Osteoblast (primary cell): ENCODE data around the gene INPP5A. TPM values are rescaled to one million over a fixed set of nuclear protein-coding genes. Genes with fewer than 3 reads are reported as not detected.

Source experiments
- DNase-seq: peaks from one replicate; pipeline ENCODE4 v3.0.0; 2011; ENCODE audit warnings: low spot score, mixed read lengths; ENCODE audit not compliant: insufficient read length; ENCODE audit errors: missing footprints
- H2AFZ ChIP-seq: 2 replicates; pipeline ENCODE4 v1.6.0; 2011; ENCODE audit warnings: mild to moderate bottlenecking, low read length
- H3K27ac ChIP-seq: 2 replicates; pipeline ENCODE4 v1.5.1; 2011; ENCODE audit warnings: mild to moderate bottlenecking, low read depth, low read length, moderate library complexity
- H3K27me3 ChIP-seq: 2 replicates; pipeline ENCODE4 v1.6.0; 2012; ENCODE audit warnings: mild to moderate bottlenecking, control low read depth, inconsistent platforms, low read length, moderate library complexity; ENCODE audit not compliant: insufficient read depth
- H3K36me3 ChIP-seq: 2 replicates; pipeline ENCODE4 v1.5.1; 2011; ENCODE audit warnings: mild to moderate bottlenecking, low read length, control low read depth, moderate library complexity; ENCODE audit not compliant: insufficient read depth
- H3K4me1 ChIP-seq: 2 replicates; pipeline ENCODE4 v1.5.1; 2011; ENCODE audit warnings: mild to moderate bottlenecking, low read length, control low read depth, moderate library complexity; ENCODE audit not compliant: insufficient read depth
- H3K4me2 ChIP-seq: 2 replicates; pipeline ENCODE4 v1.6.0; 2011; ENCODE audit warnings: mild to moderate bottlenecking, low read length; ENCODE audit not compliant: insufficient read depth
- H3K4me3 ChIP-seq: fragments of 200-600 bp; sonication (generic); 3 replicates; pipeline ENCODE4 v1.5.1; 2012; ENCODE audit warnings: mild to moderate bottlenecking, low read length, inconsistent platforms; ENCODE audit not compliant: insufficient read depth
- H3K79me2 ChIP-seq: 2 replicates; pipeline ENCODE4 v1.6.0; 2012; ENCODE audit warnings: mild to moderate bottlenecking, low read length, control low read depth, inconsistent platforms; ENCODE audit not compliant: insufficient read depth
- H3K9me3 ChIP-seq: 2 replicates; pipeline ENCODE4 v1.5.1; 2011; ENCODE audit warnings: low read depth, low read length, control low read depth
- H4K20me1 ChIP-seq: 2 replicates; pipeline ENCODE4 v1.6.0; 2012; ENCODE audit warnings: mild to moderate bottlenecking, low read length, control low read depth; ENCODE audit not compliant: insufficient read depth
- total RNA-seq: library from RNA; depleted of rRNA; stranded (reverse); fragments of >200 nt; gene quantifications from 2 replicates; pipeline ENCODE4 v1.2.3, GENCODE V29; 2012
- TF ChIP-seq, protein P1 (sequence below): IDR thresholded peaks from 2 replicates; pipeline ENCODE4 v1.5.1; 2011; ENCODE audit warnings: mild to moderate bottlenecking, low read depth, low read length, moderate library complexity; ENCODE audit errors: extremely low read depth

The INPP5A gene
- total RNA-seq, 1 donor = 22.8 TPM

DNA sequence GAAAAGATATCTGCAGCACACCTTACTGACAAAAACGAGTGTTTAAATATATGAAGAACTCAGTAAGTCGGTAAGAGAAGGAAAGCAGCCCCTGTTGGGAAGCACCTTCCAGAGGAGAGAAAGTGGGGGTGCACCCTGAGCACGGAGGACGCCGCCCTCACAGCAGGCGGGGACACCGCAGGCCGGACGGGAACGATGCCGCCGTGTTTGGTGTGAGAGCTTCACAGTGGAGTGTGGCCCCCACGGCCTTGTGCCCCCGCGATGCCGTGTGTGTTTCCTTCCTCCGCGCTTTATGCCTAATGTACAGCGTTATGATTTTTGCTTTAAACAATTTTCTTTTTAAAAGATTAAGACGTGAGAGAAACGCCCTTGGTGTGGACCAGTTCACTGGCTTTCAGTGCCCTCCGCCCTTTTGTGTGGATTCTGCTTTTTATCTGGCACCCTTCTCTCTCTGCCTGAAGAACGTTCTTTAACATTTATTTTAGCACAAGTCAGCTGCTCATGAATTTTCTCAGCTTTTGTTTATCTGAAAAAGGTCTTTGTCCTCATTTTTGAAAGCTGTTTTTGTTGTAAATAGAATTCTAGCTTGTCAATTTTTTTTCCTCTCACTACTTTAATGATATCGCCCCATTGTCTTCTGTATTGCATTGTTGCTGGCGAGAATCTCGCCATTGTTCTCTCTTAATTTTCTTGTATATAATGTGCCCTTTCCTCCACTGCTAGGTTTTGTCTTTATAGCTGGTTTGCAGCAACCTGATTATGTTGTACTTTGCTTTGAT, 110.7 kb downstream of the INPP5A start:
- no peaks in the 10 kb centered on the region for H3K36me3 ChIP-seq
- H3K27ac ChIP-seq = no peak overlapping the region
- TF ChIP-seq, protein P1, sequence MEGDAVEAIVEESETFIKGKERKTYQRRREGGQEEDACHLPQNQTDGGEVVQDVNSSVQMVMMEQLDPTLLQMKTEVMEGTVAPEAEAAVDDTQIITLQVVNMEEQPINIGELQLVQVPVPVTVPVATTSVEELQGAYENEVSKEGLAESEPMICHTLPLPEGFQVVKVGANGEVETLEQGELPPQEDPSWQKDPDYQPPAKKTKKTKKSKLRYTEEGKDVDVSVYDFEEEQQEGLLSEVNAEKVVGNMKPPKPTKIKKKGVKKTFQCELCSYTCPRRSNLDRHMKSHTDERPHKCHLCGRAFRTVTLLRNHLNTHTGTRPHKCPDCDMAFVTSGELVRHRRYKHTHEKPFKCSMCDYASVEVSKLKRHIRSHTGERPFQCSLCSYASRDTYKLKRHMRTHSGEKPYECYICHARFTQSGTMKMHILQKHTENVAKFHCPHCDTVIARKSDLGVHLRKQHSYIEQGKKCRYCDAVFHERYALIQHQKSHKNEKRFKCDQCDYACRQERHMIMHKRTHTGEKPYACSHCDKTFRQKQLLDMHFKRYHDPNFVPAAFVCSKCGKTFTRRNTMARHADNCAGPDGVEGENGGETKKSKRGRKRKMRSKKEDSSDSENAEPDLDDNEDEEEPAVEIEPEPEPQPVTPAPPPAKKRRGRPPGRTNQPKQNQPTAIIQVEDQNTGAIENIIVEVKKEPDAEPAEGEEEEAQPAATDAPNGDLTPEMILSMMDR = no peak
- H3K4me1 ChIP-seq = no peaks in the 10 kb centered on the region
- no peak overlapping the region for H2AFZ ChIP-seq
- H3K27me3 ChIP-seq = no peaks in the 10 kb centered on the region
- no peaks in the 10 kb centered on the region for H3K9me3 ChIP-seq
- peaks cover 2% of the 10 kb centered on the region for H3K79me2 ChIP-seq
- H3K4me2 ChIP-seq = no peak overlapping the region
- no peak overlapping the region for H3K4me3 ChIP-seq
- H4K20me1 ChIP-seq = peaks cover 20% of the 10 kb centered on the region
- peak; percentile 54 for DNase-seq

DNA sequence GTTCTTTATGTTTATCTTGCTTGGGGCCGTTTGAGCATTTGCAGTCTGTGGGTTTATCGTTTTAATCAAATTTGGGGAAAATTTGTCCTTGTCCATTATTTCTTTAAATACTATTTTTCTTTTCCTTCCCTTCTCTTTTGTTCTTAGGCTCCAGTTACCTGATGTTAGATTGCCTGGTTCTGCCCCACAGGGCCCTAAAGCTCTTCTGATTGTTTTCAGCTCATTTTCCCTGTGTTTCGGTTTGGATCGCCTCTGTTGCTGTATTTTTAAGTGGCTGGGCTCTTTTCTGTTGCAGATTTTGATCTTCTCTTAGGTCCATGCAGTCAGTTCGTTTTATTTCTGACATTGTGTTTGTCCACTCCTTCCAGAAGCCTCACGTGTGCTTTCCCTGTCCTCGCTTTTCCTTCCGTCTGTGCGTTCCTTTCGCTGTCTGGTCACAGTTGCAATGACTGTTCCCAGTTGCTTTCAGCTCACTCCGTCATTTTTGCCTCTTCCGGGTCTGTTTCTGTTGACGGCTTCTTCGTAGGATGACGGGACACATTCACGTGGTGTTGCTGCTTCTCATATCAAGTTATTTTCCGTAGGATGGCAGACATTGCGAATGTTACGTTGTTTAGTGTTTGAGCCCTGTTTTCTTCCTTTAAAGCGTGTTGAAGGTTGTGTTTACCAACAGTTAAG, 111.4 kb downstream of the INPP5A start:
- TF ChIP-seq, protein P1 = no peak
- Histone ChIP-seq H3K79me2 (peaks cover 2% of the 10 kb centered on the region), H3K36me3 (no peaks in the 10 kb centered on the region), H3K4me2 (no peak overlapping the region), H3K9me3 (no peaks in the 10 kb centered on the region), H3K4me3 (no peak overlapping the region), H3K27me3 (no peaks in the 10 kb centered on the region), H4K20me1 (peaks cover 16% of the 10 kb centered on the region), H3K27ac (no peak overlapping the region), H3K4me1 (no peaks in the 10 kb centered on the region), H2AFZ (no peak overlapping the region)
- DNase-seq = no peak

DNA sequence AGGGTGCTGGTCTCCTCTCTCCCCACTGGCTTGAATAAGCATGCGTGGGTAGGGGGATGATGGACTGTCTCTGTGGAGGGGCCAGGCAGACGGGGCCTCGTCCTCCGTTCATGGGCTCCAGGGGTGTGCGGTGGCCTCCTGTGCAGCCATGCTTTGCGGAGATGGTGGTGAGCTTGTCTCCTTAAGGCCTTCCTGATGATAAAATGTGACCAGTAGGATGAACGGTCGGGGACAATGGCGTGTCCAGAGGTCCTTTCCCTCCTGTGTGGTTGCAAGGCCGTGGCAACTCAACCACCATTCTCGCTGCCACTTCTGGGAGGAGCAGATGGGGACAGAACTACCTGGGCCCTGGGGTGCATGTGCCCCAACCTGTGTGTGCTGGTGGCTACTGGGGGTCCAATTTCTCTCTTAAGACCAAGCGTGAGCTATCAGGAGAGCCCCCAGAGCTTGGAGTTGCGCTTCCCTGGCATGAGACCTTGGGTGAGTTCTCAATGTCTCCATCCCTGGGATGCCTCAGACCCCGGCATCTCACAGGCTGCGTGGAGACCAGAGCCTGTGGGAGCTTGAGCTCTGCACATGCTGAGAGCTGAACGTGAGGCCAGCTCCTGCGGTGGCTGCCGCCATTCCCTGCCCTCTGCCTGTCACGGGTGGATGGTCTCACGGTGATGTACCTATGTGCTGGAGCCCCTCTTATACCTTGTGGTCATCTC, 112.2 kb downstream of the INPP5A start:
- no peak overlapping the region for H3K4me3 ChIP-seq
- peaks cover 2% of the 10 kb centered on the region for H3K79me2 ChIP-seq
- H2AFZ ChIP-seq = no peak overlapping the region
- H3K27me3 ChIP-seq = no peaks in the 10 kb centered on the region
- H3K4me2 ChIP-seq = no peak overlapping the region
- H4K20me1 ChIP-seq = peaks cover 15% of the 10 kb centered on the region
- TF ChIP-seq, protein P1 = no peak
- no peak overlapping the region for H3K27ac ChIP-seq
- no peaks in the 10 kb centered on the region for H3K36me3 ChIP-seq
- H3K9me3 ChIP-seq = no peaks in the 10 kb centered on the region
- H3K4me1 ChIP-seq = no peaks in the 10 kb centered on the region
- peak; percentile 45 for DNase-seq
